Neural progenitor cell (in vitro differentiated cells): ENCODE data around the gene PHF20. TPM values are rescaled to one million over a fixed set of nuclear protein-coding genes. Genes with fewer than 3 reads are reported as not detected.

Experiments used
- DNase-seq: peaks from one replicate; pipeline ENCODE4 v3.0.0-alpha.2; 2016; ENCODE audit warnings: low spot score
- H2AFZ ChIP-seq: fragments of 200-600 bp; sonication (generic); replicated peaks from 2 replicates; pipeline ENCODE4 v1.6.1; 2016; ENCODE audit warnings: antibody characterized with exemption
- H3F3A ChIP-seq: fragments of 200-600 bp; sonication (generic); 2 replicates; pipeline ENCODE4 v1.6.1; 2016; ENCODE audit warnings: antibody characterized with exemption, low read depth
- H3K27ac ChIP-seq: fragments of 200-600 bp; sonication (generic); 2 replicates; pipeline ENCODE4 v1.5.1; 2016; ENCODE audit warnings: mild to moderate bottlenecking
- H3K27me3 ChIP-seq: fragments of 200-600 bp; sonication (generic); 2 replicates; pipeline ENCODE4 v1.6.1; 2016; ENCODE audit warnings: mild to moderate bottlenecking, moderate library complexity
- H3K36me3 ChIP-seq: fragments of 200-600 bp; sonication (generic); 2 replicates; pipeline ENCODE4 v1.5.1; 2016
- H3K4me1 ChIP-seq: fragments of 200-600 bp; sonication (generic); 2 replicates; pipeline ENCODE4 v1.6.1; 2016; ENCODE audit warnings: mixed run types
- H3K4me2 ChIP-seq: fragments of 200-600 bp; sonication (generic); 2 replicates; pipeline ENCODE4 v1.6.1; 2016
- H3K4me3 ChIP-seq: fragments of 200-600 bp; sonication (generic); 2 replicates; pipeline ENCODE4 v1.5.1; 2016
- H3K79me2 ChIP-seq: fragments of 200-600 bp; sonication (generic); 2 replicates; pipeline ENCODE4 v1.6.1; 2016; ENCODE audit warnings: low read depth
- H3K9ac ChIP-seq: fragments of 200-600 bp; sonication (generic); 2 replicates; pipeline ENCODE4 v1.6.1; 2016
- H3K9me3 ChIP-seq: fragments of 200-600 bp; sonication (generic); 2 replicates; pipeline ENCODE4 v1.5.1; 2016; ENCODE audit warnings: low read depth
- H4K20me1 ChIP-seq: fragments of 200-600 bp; sonication (generic); 2 replicates; pipeline ENCODE4 v1.6.1; 2016; ENCODE audit warnings: low read depth
- H3K27ac Mint-ChIP-seq: 3 replicates; pipeline ENCODE4 v1.8.0; 2021; ENCODE audit warnings: mixed read lengths
- H3K27me3 Mint-ChIP-seq: 2 replicates; pipeline ENCODE4 v1.8.0; 2022; ENCODE audit warnings: low read depth, mild to moderate bottlenecking, inconsistent platforms, moderate library complexity, mixed read lengths; ENCODE audit not compliant: insufficient read depth
- H3K36me3 Mint-ChIP-seq: 3 replicates; pipeline ENCODE4 v1.8.0; 2021; ENCODE audit warnings: mixed read lengths
- H3K4me1 Mint-ChIP-seq: 3 replicates; pipeline ENCODE4 v1.8.0; 2021; ENCODE audit warnings: mixed read lengths
- H3K4me3 Mint-ChIP-seq: 3 replicates; pipeline ENCODE4 v1.8.0; 2021; ENCODE audit warnings: mild to moderate bottlenecking, moderate library complexity, mixed read lengths
- H3K9me3 Mint-ChIP-seq: 3 replicates; pipeline ENCODE4 v1.8.0; 2020; ENCODE audit warnings: mixed read lengths
- CTCF ChIP-seq: fragments of 200-600 bp; sonication (generic); IDR thresholded peaks from 2 replicates; pipeline ENCODE4 v1.5.1; 2017; ENCODE audit warnings: antibody characterized with exemption, mild to moderate bottlenecking
- EZH2 ChIP-seq: fragments of 200-600 bp; sonication (generic); IDR thresholded peaks from 2 replicates; pipeline ENCODE4 v1.6.1; 2017; ENCODE audit warnings: antibody characterized with exemption, mild to moderate bottlenecking, moderate library complexity
- EZH2phosphoT487 ChIP-seq: fragments of 200-600 bp; sonication (generic); IDR thresholded peaks from 2 replicates; pipeline ENCODE4 v1.6.1; 2017; ENCODE audit warnings: antibody characterized with exemption
- total RNA-seq: library from RNA; depleted of rRNA; stranded (reverse); fragments of >200 nt; gene quantifications from 2 replicates; pipeline ENCODE4 v1.2.3, GENCODE V29; 2015; ENCODE audit warnings: low replicate concordance

Gene PHF20
- total RNA-seq, 1 donor from 2014 or later = 54.7 TPM

- no peak overlapping the region for H3K27ac Mint-ChIP-seq
- Histone ChIP-seq H4K20me1 (peaks cover 6% of the 10 kb centered on the region), H3K27me3 (no peaks in the 10 kb centered on the region), H3K9ac (no peak overlapping the region), H3K4me3 (no peak overlapping the region), H2AFZ (no peak overlapping the region), H3F3A (no peaks in the 10 kb centered on the region), H3K27ac (no peak overlapping the region), H3K36me3 (peaks cover 11% of the 10 kb centered on the region), H3K79me2 (no peaks in the 10 kb centered on the region), H3K4me2 (no peak overlapping the region), H3K9me3 (no peaks in the 10 kb centered on the region), H3K4me1 (no peaks in the 10 kb centered on the region)
- H3K36me3 Mint-ChIP-seq = peaks cover 25% of the 10 kb centered on the region
- TF ChIP-seq EZH2phosphoT487 (no peak), CTCF (no peak), EZH2 (no peak)
- no peak for DNase-seq
- H3K4me3 Mint-ChIP-seq = no peak overlapping the region
- peaks cover 5% of the 10 kb centered on the region for H3K27me3 Mint-ChIP-seq
- no peaks in the 10 kb centered on the region for H3K9me3 Mint-ChIP-seq
- no peaks in the 10 kb centered on the region for H3K4me1 Mint-ChIP-seq
Observed at GRCh38 chr20:35910254-35910653, 138.4 kb downstream of the PHF20 start.

- H3K27ac Mint-ChIP-seq = no peak overlapping the region
- H3K9me3 ChIP-seq = no peaks in the 10 kb centered on the region
- H3K36me3 Mint-ChIP-seq = peaks cover 22% of the 10 kb centered on the region
Observed at GRCh38 chr20:35912881-35913280, 141.1 kb downstream of the PHF20 start.

GRCh38 chr20:35917077-35917476 is 145.3 kb downstream of the PHF20 start:
- H3K9me3 Mint-ChIP-seq = no peaks in the 10 kb centered on the region
- H3F3A ChIP-seq = no peaks in the 10 kb centered on the region

More at GRCh38 chr20:35912881-35913280, 141.1 kb downstream of the PHF20 start:
- no peak for DNase-seq
- Histone ChIP-seq H3K27me3 (no peaks in the 10 kb centered on the region), H4K20me1 (no peaks in the 10 kb centered on the region), H3F3A (no peaks in the 10 kb centered on the region), H2AFZ (no peak overlapping the region), H3K79me2 (no peaks in the 10 kb centered on the region), H3K36me3 (peaks cover 11% of the 10 kb centered on the region), H3K4me2 (no peak overlapping the region), H3K4me1 (no peaks in the 10 kb centered on the region), H3K27ac (no peak overlapping the region), H3K4me3 (no peak overlapping the region), H3K9ac (no peak overlapping the region)
- H3K9me3 Mint-ChIP-seq = no peaks in the 10 kb centered on the region
- no peak for TF ChIP-seq EZH2phosphoT487
- TF ChIP-seq EZH2 = no peak
- no peak for TF ChIP-seq CTCF
- no peaks in the 10 kb centered on the region for H3K4me1 Mint-ChIP-seq
- peaks cover 3% of the 10 kb centered on the region for H3K27me3 Mint-ChIP-seq
- no peak overlapping the region for H3K4me3 Mint-ChIP-seq

GRCh38 chr20:35918021-35918420 is 146.2 kb downstream of the PHF20 start:
- Mint-ChIP-seq H3K9me3 (no peaks in the 10 kb centered on the region), H3K36me3 (peaks cover 12% of the 10 kb centered on the region), H3K27ac (no peak overlapping the region), H3K27me3 (peaks cover 3% of the 10 kb centered on the region), H3K4me3 (no peak overlapping the region), H3K4me1 (no peaks in the 10 kb centered on the region)
- Histone ChIP-seq H3F3A (no peaks in the 10 kb centered on the region), H3K9me3 (no peaks in the 10 kb centered on the region), H3K79me2 (no peaks in the 10 kb centered on the region), H2AFZ (no peak overlapping the region), H3K4me3 (no peak overlapping the region), H4K20me1 (peaks cover 3% of the 10 kb centered on the region), H3K9ac (no peak overlapping the region), H3K36me3 (peaks cover 11% of the 10 kb centered on the region), H3K27me3 (no peaks in the 10 kb centered on the region), H3K27ac (no peak overlapping the region), H3K4me1 (no peaks in the 10 kb centered on the region), H3K4me2 (no peak overlapping the region)
- no peak for DNase-seq
- TF ChIP-seq CTCF = no peak

More at GRCh38 chr20:35917077-35917476, 145.3 kb downstream of the PHF20 start:
- Histone ChIP-seq H3K36me3 (peaks cover 11% of the 10 kb centered on the region), H3K4me2 (no peak overlapping the region), H3K9ac (no peak overlapping the region), H3K4me3 (no peak overlapping the region), H3K4me1 (no peaks in the 10 kb centered on the region), H3K79me2 (no peaks in the 10 kb centered on the region), H4K20me1 (peaks cover 3% of the 10 kb centered on the region), H2AFZ (no peak overlapping the region), H3K9me3 (no peaks in the 10 kb centered on the region), H3K27me3 (no peaks in the 10 kb centered on the region), H3K27ac (no peak overlapping the region)
- peaks cover 3% of the 10 kb centered on the region for H3K27me3 Mint-ChIP-seq
- TF ChIP-seq EZH2phosphoT487 = no peak
- no peak overlapping the region for H3K4me3 Mint-ChIP-seq
- no peak overlapping the region for H3K27ac Mint-ChIP-seq
- H3K36me3 Mint-ChIP-seq = peaks cover 16% of the 10 kb centered on the region
- DNase-seq = no peak
- no peaks in the 10 kb centered on the region for H3K4me1 Mint-ChIP-seq
